Activated CD8-positive, alpha-beta memory T cell treated with anti-CD3 and anti-CD28 coated beads, Interleukin-2, amount 10 ng/mL, durations not matched to agents 7 days and 5 days (primary cell): Measurements from ENCODE around the gene FAM168B. TPM values are rescaled to one million over a fixed set of nuclear protein-coding genes. Genes with fewer than 3 reads are reported as not detected.

Source experiments
- ATAC-seq: fragments of 150-1000 bp; cut with Tn5 transposase; one replicate; pipeline ENCODE4 v1.10.0; 2021; ENCODE audit warnings: moderate library complexity
- CTCF ChIA-PET: fragments of 350-600 bp; sonication (Branson Sonifier 250); formaldehyde crosslinking; loops from one replicate; lab custom pipeline; 2021; ENCODE audit warnings: antibody characterized with exemption; lab: Charles Lee
- DNase-seq: peaks from one replicate; pipeline ENCODE4 v3.0.0-alpha.2; 2020
- H3K27ac Mint-ChIP-seq: one replicate; pipeline ENCODE4 v1.8.0; 2021; ENCODE audit warnings: mild to moderate bottlenecking, mixed read lengths
- H3K27me3 Mint-ChIP-seq: one replicate; pipeline ENCODE4 v1.8.0; 2021; ENCODE audit warnings: mixed read lengths
- H3K36me3 Mint-ChIP-seq: one replicate; pipeline ENCODE4 v1.8.0; 2021; ENCODE audit warnings: mild to moderate bottlenecking, mixed read lengths
- H3K4me1 Mint-ChIP-seq: one replicate; pipeline ENCODE4 v1.8.0; 2021; ENCODE audit warnings: mixed read lengths
- H3K4me3 Mint-ChIP-seq: one replicate; pipeline ENCODE4 v1.8.0; 2021; ENCODE audit warnings: mild to moderate bottlenecking, moderate library complexity, mixed read lengths
- H3K9me3 Mint-ChIP-seq: one replicate; pipeline ENCODE4 v1.8.0; 2022; ENCODE audit warnings: low read depth, mixed read lengths
- total RNA-seq, 2 experiments: library from RNA; stranded (reverse); gene quantifications; one replicate each; pipeline ENCODE4 v1.2.3, GENCODE V29; 2021

The FAM168B gene
- total RNA-seq, 2 experiments from 2014 or later = 40.6 to 65.5 TPM

DNA sequence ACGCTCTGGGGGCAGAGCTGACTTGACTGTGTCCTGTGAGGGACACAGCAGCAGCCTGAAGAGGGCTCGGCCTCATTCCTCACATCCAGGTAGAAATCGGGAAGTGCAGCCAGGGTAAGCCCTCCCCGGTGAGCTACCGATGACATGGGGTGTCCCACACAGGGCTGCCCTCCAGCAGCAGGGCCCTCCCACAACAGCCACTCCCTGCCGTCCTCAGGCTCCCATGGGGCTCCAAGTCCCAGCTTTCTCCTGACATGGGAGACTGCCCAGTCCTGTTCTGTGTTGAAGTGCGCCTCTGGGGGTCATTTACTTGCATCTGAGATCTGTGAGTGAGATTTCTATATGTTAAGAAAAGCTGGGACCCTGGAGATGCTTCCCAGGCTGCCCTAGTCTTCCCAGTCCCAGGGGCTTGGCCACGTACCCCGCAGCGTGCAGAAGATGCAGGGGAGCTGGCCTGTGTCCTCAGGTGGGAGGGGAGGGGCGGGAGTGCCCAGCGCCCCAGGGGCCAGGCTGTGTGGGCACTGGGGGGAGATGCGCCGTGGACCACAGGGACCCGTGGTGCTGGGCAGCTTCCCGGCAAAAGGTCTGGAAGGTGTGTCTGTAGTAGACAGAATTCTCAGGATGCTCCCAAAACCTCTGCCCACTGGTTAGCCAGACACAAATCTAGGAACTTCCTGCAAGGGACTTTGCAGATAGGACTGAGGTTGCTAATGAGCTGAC lies 87.9 kb downstream of the FAM168B start:
- Mint-ChIP-seq H3K9me3 (no peaks in the 10 kb centered on the region), H3K27me3 (peaks cover 5% of the 10 kb centered on the region), H3K36me3 (peaks cover 1% of the 10 kb centered on the region), H3K4me3 (no peak overlapping the region), H3K4me1 (peaks cover 16% of the 10 kb centered on the region), H3K27ac (no peak overlapping the region)
- DNase-seq (no peak), ATAC-seq (no peak)
- CTCF ChIA-PET = no interaction called here

DNA sequence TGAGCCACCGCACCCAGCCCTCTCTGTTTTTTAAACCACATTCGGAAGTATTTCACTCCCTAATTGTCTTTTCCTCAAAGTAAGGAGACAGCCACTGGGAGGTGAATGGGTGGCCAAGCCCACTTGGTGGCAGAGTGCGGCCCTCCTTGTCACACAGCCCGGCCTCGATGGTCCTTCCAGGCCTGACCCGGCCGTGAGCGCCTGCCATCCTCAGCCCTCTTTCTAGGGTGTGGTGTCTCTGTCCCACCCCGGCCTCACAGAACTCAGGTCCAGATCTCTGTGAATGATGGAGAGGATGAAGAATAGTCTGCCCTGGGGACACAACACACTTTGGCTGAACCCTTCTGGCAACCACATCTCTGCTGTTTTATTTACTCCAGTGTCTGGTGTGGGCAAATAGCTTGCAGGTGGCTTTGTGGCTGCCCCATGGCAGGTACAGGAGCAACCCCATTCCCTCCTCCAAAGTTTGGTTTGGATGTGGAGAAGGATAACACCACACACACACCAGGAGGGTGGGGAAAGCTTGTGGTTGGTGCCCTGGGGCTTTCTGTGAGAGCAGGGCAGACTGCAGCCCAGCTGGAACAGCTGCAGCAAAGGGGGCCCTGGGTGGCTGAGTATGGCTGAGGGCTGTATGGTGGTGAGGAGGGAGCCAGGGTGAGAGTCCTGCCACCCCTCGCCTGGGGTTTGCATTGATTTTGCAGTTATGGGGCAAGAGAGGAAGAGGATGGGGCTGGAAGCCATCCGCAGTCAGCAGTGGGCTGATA lies 88.6 kb downstream of the FAM168B start:
- Mint-ChIP-seq H3K4me1 (peaks cover 8% of the 10 kb centered on the region), H3K36me3 (peaks cover 1% of the 10 kb centered on the region), H3K4me3 (no peak overlapping the region), H3K27ac (no peak overlapping the region), H3K27me3 (peaks cover 8% of the 10 kb centered on the region), H3K9me3 (no peaks in the 10 kb centered on the region)
- DNase-seq (no peak), ATAC-seq (no peak)
- CTCF ChIA-PET = no interaction called here

DNA sequence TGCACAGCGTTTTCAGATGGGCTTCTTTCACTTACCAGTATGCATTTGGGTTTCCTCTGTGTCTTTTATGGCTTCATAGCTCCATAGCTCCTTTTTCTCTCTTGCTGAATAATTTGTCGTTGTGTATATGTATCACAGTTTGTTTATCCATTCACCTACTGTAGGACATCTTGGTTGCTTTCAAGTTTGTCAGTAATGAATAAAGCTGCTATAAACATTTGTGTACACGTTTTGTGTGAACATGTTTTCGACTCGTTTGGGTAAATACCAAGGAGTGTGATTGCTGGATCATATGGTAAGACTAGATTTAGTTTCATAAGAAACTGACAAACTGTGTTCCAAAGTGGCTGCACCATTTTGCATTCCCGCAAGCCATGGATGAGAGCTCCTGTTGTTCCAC lies 94.7 kb downstream of the FAM168B start:
- Mint-ChIP-seq H3K36me3 (no peaks in the 10 kb centered on the region), H3K4me3 (no peak overlapping the region), H3K27ac (no peak overlapping the region), H3K4me1 (no peaks in the 10 kb centered on the region), H3K9me3 (no peaks in the 10 kb centered on the region), H3K27me3 (peaks cover 28% of the 10 kb centered on the region)
- DNase-seq (no peak), ATAC-seq (no peak)
- CTCF ChIA-PET = interaction anchor here (0.6 to 1.0 kb wide), 2 partner anchors 14 to 67 kb away, joined by 3 read pairs; no protein-coding TSS in a partner anchor

Other genes with a start within 250 kb of the FAM168B start
- gene PLEKHB2, start 11.9 kb upstream of the FAM168B start, total RNA-seq = 10 to 100 TPM; 58.5 to 64.3 TPM
- under 1 TPM; 0.32 to 0.40 TPM for gene POTEE, start 116.1 kb upstream of the FAM168B start, total RNA-seq